Effector CD4-positive, alpha-beta T cell (primary cell): ENCODE results near the gene ZNF547.
A peak's percentile ranks its signal among the peaks of the same experiment; 100 is the strongest.
"Not testable (repeated sequence)": the region's sequence is repeated elsewhere in the genome, so short reads cannot be mapped to it uniquely, and the experiment has no call there.

Source experiments
- DNase-seq: peaks from one replicate; pipeline ENCODE4 v3.0.0-alpha.2; 2020
- total RNA-seq: gene quantifications from one replicate; lab custom pipeline; 2026; lab: John Stamatoyannopoulos, UW

ZNF547 gene
- total RNA-seq: 0.94 reads per million

- peak; percentile 96 for DNase-seq
Measured at GRCh38 chr19:57362997-57363687, at the start of gene ZNF547, which contains the start of gene TRAPPC2B. ZNF547 (plus strand) TSS chr19:57363551; CDS start chr19:57368556, 5,005 bp downstream. TRAPPC2B (plus strand) TSS chr19:57363551; CDS start chr19:57364834, 1,283 bp downstream.

GRCh38 chr19:57314146-57314545, 49.2 kb upstream of the ZNF547 start:
- no peak for DNase-seq

DNA sequence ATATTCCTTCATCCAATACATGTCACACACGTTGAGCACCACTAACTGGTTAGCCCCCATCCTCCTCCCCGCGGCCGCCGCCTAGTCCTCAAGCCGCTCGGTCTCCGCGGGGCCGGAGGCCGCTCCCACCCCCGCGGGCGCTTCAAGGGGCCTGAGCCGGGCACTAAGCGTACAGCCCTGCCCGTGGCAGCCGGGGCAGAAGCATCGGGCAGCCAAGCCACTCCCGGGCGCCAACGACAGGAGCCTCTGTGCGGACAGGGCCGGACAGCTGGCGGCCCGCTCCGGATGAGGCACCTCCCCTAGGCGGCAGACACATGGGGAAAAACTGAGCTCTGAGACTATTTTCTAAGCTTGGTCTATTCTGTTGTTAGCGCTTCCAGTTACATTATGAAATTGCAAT, 45.8 kb upstream of the ZNF547 start:
- no peak for DNase-seq

GRCh38 chr19:57319869-57320179, 43.5 kb upstream of the ZNF547 start:
- DNase-seq: no peak

DNA sequence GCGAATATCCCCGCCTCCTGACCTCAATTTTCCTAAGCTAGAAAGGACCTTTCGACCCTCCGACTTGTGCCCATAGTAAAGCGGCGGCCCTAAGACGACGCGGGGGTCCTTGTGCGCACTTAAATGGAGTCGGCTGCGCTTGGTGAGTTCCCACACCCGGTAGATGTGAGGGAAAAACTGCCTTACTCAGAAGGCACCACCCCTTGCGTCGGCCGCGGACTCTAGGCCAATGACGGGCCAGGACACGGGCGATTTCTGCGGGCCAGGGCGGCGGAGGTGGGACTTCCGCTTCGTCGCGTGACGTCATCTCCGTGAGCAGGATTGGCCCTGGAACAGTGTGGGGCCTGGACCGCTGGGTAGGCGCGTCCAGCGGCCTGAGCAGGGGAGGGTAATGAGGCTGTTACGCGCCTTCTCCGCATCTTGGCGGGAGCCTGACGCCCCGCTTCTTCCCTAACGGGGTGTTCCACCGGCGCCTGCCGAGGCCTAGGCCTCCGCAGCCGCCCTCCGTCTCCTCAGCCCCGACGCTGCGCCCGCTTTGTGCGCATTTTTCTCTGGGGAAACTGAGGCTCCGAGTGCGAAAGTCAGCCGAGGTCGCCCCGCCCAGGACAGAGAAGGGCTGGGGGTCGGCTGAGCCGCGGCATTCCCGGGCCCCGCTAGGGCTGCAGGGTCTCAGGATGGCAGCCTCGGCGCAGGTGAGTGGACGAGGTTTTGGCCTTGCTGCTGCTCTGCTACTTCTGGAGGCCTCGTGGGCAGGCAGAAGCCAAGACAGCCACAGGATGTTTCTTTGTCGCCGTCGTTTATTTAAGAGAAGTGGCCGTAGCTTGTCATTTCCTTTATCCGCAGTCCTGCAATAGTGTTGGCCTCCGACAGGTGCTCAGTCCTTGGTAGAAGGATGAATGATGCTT, 42.9 kb upstream of the ZNF547 start, which contains the start of gene ZNF543:
ZNF543 (plus strand) TSS at position 293 of the 905 bp plus-strand sequence; CDS start at position 675, 382 bp downstream.
- DNase-seq: peak; percentile 82

DNA sequence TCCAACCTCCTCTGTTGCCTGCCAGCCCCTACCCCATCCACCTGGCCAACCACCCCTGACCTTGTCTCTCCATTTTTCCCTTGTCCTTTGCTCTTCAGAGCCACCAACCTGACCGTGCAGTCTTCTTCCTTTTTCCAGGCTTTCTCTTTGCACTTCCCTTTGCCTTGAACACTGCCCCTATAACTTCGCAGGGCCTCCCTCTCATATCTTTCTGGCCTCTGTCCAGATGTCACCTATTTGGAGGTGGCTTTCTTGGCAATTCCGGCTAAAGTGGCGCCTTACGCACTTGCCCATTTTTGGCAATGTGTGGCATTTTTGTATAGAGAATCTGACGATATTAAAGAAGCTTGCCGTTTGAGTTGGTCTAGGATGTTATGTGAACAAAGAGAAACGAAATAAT, 42.2 kb upstream of the ZNF547 start:
- DNase-seq: no peak

DNA sequence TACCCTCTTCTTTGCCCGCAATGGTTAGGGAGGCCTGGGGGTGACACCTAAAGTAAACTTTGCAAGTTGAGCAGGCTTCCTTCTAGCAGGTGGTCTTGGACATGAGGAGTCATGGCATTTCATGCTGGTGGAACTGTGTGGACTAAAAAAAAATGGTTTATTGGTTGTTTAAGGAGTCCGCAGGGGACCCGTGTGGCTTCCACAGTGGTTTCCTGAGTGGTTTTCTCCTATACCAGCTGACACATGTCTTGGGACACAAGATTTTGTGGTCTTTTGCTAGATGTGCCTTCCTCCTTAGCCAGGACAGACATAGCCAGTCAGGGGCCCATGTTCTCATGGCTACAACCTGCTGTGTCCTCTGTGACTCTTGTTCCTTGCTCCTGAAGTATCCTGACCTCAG, 41.6 kb upstream of the ZNF547 start:
- no peak for DNase-seq

DNA sequence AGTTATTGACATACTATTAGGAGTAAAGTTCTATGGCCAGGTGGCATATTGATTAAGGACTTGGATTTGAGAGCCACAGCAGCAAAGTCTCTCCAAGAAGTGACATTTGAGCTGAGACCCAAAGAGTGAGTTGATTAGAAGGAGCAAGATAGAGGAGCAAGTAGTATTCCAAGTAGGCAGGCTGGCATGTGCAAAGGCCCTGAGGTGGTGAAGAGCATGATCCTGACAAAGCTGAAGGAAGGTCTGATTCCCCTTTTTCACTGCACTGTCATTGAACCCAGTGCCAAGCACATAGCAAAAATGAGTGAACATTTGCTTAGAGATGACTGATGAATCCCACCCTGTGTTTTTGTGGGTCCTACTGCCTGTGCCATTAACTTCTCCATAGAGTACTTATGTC, 38.4 kb upstream of the ZNF547 start:
- DNase-seq: no peak

DNA sequence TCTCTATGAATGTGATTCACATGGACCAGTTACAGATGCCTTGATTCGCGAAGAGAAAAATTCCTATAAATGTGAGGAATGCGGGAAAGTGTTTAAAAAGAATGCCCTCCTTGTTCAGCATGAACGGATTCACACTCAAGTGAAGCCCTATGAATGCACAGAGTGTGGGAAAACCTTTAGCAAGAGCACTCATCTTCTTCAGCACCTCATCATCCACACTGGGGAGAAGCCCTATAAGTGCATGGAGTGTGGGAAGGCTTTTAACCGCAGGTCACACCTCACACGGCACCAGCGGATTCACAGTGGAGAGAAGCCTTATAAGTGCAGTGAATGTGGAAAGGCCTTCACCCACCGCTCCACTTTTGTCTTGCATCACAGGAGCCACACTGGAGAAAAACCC, 35.4 kb upstream of the ZNF547 start:
- no peak for DNase-seq

- no peak for DNase-seq
Measured at GRCh38 chr19:57334191-57334590, 29.2 kb upstream of the ZNF547 start.

GRCh38 chr19:57338877-57339276, 24.5 kb upstream of the ZNF547 start:
- DNase-seq: no peak

GRCh38 chr19:57342582-57342981, 20.8 kb upstream of the ZNF547 start:
- no peak for DNase-seq

DNA sequence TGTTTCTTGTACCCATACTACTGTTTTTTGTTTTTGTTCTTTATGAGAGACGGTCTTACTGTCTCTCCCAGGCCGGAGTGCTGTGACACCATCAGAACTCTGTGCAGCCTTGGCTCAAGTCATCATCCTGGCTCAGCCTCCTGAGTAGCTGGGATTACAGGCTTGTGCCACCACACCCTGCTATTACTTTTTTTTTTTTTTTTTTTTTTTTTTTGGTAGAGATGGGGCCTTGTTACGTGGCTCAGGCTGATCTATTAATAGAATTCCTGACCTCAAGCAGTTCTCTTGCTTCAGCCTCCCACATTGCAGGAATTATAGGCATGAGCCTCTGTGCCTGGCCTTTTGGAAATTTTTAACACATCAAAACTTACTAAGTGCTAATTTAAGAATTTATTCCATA, 15.2 kb upstream of the ZNF547 start:
- no peak for DNase-seq

- peak; percentile 65 for DNase-seq
Measured at GRCh38 chr19:57350877-57351805, 12.2 kb upstream of the ZNF547 start, which contains the start of gene ZNF304. ZNF304 (plus strand) TSS chr19:57351271; CDS start chr19:57351665, 394 bp downstream.

DNA sequence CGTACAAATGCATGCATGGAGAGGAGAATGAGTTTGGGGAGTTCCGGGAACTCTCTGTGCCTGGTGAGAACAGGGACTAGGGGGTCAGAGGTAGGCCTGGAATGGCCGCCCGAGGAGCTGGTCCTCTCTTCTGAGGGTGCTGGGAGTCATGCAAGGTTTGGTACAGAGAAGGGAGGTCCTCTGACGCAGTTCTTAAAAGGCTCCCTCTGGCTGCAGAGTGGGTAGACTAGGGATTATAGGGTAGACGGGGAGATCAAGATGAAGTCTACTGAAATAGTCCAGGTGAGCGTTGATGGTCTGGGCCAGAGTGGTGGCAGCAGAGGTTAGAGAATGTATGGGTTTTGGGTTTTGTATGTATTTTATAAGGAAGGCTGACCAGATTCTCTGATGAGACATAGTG, 11.5 kb upstream of the ZNF547 start:
- DNase-seq: no peak

GRCh38 chr19:57355916-57356315, 7.4 kb upstream of the ZNF547 start:
- no peak for DNase-seq

- no peak for DNase-seq
Measured at GRCh38 chr19:57357406-57357805, 5.9 kb upstream of the ZNF547 start.

DNA sequence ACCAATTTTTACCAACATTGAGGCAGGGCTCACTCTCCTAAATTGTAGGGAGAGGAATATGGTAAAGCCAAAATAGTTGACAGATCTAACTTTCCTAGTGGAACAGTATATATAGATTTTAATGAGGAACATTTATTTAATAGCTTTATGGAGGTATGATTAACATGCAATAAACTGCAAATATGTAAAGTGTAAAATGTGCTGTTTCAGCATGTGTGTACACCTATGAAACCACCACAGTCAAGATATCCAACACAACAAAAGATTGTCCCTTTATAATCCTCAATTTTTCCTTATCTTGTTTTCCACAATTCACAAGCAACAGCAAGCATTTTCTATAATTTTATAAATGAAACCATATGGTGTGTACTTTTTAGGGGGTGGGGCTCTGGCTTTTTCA, 4.1 kb upstream of the ZNF547 start:
- DNase-seq: no peak

GRCh38 chr19:57362419-57362818, 932 bp upstream of the ZNF547 start:
- DNase-seq: no peak

DNA sequence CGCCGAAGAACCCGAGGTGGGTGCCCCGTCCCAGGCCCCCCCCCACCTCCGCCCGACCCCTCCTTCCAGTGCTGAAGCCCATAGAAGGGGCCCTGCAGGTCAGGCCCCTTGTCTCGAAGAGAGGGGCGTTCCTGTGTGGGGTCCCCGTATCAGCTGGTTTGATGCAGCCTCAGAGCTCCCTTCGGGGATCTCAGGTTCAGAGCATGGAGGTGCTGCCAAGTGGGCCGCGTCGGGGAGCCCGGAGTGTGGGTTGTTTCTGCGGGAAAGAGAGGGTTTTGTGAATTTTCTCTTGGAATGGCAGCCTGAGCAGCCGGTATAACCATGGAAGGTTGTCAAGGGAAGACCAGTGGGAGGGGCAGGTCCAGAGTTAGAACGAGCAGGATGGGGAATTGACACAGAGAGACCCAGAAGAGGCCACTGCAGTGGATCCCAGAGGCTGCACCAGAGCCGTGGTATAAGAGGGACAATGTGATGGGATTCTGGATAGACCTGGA, 384 bp downstream of the ZNF547 start:
- DNase-seq: no peak

- DNase-seq: no peak
Measured at GRCh38 chr19:57366776-57367175, 3.4 kb downstream of the ZNF547 start.

DNA sequence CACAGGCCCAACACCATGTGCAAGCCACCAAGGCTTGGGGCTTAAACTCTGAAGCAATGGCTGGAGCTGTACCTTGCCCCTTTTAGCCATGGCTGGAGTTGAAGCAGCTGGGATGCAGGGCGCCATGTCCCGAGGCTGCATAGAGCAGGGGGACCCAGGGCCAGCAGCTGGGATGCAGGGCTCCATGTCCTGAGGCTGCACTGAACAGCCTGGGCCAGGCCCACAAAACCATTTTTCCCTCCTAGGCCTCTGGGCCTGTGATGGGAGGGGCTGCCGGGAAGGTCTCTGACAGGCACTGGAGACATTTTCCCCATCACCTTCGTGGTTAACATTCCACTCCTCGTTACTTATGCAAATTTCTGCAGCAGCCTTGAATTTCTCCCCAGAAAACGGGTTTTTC, 10.8 kb downstream of the ZNF547 start:
- DNase-seq: no peak

DNA sequence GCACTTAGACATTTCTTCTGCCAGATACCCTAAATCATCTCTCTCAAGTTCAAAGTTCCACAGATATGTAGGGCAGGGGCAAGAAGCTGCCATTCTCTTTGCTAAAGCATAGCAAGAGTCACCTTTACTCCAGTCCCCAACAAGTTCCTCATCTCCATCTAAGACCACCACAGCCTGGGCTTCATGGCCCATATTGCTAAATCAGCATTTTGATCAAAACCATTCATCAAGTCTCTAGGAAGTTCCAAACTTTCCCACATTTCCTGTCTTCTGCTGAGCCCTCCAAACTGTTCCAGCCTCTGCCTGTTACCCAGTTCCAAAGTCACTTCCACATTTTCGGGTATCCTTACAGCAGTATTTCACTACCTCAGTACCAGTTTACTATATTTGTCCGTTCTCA, 11.3 kb downstream of the ZNF547 start:
- not testable (repeated sequence) for DNase-seq
